Natural killer cell (primary cell): ENCODE data around the gene PATL1. TPM values are rescaled to one million over a fixed set of nuclear protein-coding genes. Genes with fewer than 3 reads are reported as not detected.
A peak's percentile ranks its signal among the peaks of the same experiment; 100 is the strongest.

Experiments
- ATAC-seq, 3 donors: fragments of 150-1000 bp in 2 of 3; fragments of 200-7000 bp in 1 of 3; cut with Tn5 transposase; 1 replicate in 1 of 3; 2 replicates in 2 of 3; pipeline ENCODE4 v1.10.0; 2021; ENCODE audit warnings: mild to moderate bottlenecking in 2 of 3, moderate library complexity in 2 of 3
- DNase-seq, 2 donors: peaks; one replicate each; pipeline versions ENCODE4 v3.0.0 to v3.0.0-alpha.2; 2013 to 2021; ENCODE audit warnings: mixed read lengths in 1 of 2
- H3K27ac ChIP-seq: one replicate; pipeline ENCODE4 v1.5.1; 2013; ENCODE audit warnings: mild to moderate bottlenecking, low read length
- H3K27me3 ChIP-seq: one replicate; pipeline ENCODE4 v1.6.1; 2013; ENCODE audit warnings: low read length; ENCODE audit not compliant: control insufficient read depth, insufficient read depth
- H3K36me3 ChIP-seq: one replicate; pipeline ENCODE4 v1.6.1; 2013; ENCODE audit warnings: low read length; ENCODE audit not compliant: control insufficient read depth, insufficient read depth
- H3K4me1 ChIP-seq: one replicate; pipeline ENCODE4 v1.6.1; 2013; ENCODE audit warnings: low read length; ENCODE audit not compliant: control insufficient read depth, insufficient read depth
- H3K4me3 ChIP-seq: one replicate; pipeline ENCODE4 v1.5.1; 2013; ENCODE audit warnings: low read length
- H3K9me3 ChIP-seq: one replicate; pipeline ENCODE4 v1.6.1; 2013; ENCODE audit warnings: low read length; ENCODE audit not compliant: control insufficient read depth, insufficient read depth
- H3K27ac Mint-ChIP-seq, 2 donors: one replicate each; pipeline ENCODE4 v1.8.0; 2022; ENCODE audit warnings: mild to moderate bottlenecking in 2 of 2, mixed read lengths in 2 of 2, moderate library complexity in 1 of 2
- H3K27me3 Mint-ChIP-seq, 2 donors: one replicate each; pipeline ENCODE4 v1.8.0; 2022; ENCODE audit warnings: low read depth in 2 of 2, mixed read lengths in 2 of 2
- H3K36me3 Mint-ChIP-seq: one replicate; pipeline ENCODE4 v1.8.0; 2022; ENCODE audit warnings: mixed read lengths
- H3K4me1 Mint-ChIP-seq, 2 donors: one replicate each; pipeline ENCODE4 v1.8.0; 2022; ENCODE audit warnings: mixed read lengths in 2 of 2
- H3K4me3 Mint-ChIP-seq: one replicate; pipeline ENCODE4 v1.8.0; 2022; ENCODE audit warnings: mild to moderate bottlenecking, moderate library complexity, mixed read lengths
- H3K9me3 Mint-ChIP-seq, 2 donors: one replicate each; pipeline ENCODE4 v1.8.0; 2022; ENCODE audit warnings: mixed read lengths in 2 of 2
- CTCF ChIP-seq: fragments of 200-600 bp; IDR thresholded peaks from one replicate; pipeline ENCODE4 v1.8.0; 2022; ENCODE audit warnings: antibody characterized with exemption
- WGBS: methylation state at CpG from one replicate; pipeline ENCODE4 v1.1.7; 2013; ENCODE audit warnings: missing lambda C conversion rate; ENCODE audit not compliant: insufficient coverage; 5-methylcytosine and 5-hydroxymethylcytosine counted together
- intact Hi-C: fragments of 100-400 bp; cut with micrococcal nuclease; formaldehyde crosslinking; loops from one replicate; pipeline ENCODE4 v1.14.2; 2022
- total RNA-seq, 4 donors: library from RNA; stranded (reverse); fragments of 120-200 nt in 1 of 4; gene quantifications; one replicate each; pipeline versions ENCODE4 v1.2.3 to v1.2.4, GENCODE V29; 2013 to 2022

PATL1 gene
- total RNA-seq, 3 donors from 2014 or later (not counting 1 experiment from before 2014, with no cell fraction given), result 56.8 to 69.4 (median 58.1) TPM

- Mint-ChIP-seq H3K36me3 (peaks cover 11% of the 10 kb centered on the region), H3K27ac (peak overlapping the region; percentile 3 to 47), H3K4me1 (peaks cover 15 to 23% of the 10 kb centered on the region in 2 donors), H3K4me3 (no peak overlapping the region), H3K9me3 (no peaks in the 10 kb centered on the region), H3K27me3 (no peaks in the 10 kb centered on the region)
- Histone ChIP-seq H3K36me3 (peaks cover 72% of the 10 kb centered on the region), H3K27me3 (no peaks in the 10 kb centered on the region), H3K4me1 (peaks cover 4% of the 10 kb centered on the region), H3K9me3 (no peaks in the 10 kb centered on the region), H3K27ac (no peak overlapping the region), H3K4me3 (no peak overlapping the region)
- TF ChIP-seq CTCF, result no peak
- intact Hi-C loops, result no loop called here
- ATAC-seq, result no peak
- WGBS, result 100% methylated on average over 1 of the region's 1 CpG
- no peak for DNase-seq
Measured at GRCh38 chr11:59660621-59661020, 8.2 kb downstream of the PATL1 start.

- 69% methylated on average over 2 of the region's 2 CpGs for WGBS
- H3K9me3 Mint-ChIP-seq, result no peaks in the 10 kb centered on the region
- peaks cover 16% of the 10 kb centered on the region for H3K36me3 Mint-ChIP-seq
- Histone ChIP-seq H3K27me3 (no peaks in the 10 kb centered on the region), H3K9me3 (no peaks in the 10 kb centered on the region), H3K27ac (no peak overlapping the region), H3K36me3 (peaks cover 72% of the 10 kb centered on the region), H3K4me3 (no peak overlapping the region), H3K4me1 (peaks cover 4% of the 10 kb centered on the region)
- intact Hi-C loops, result no loop called here
- H3K27me3 Mint-ChIP-seq, result no peaks in the 10 kb centered on the region
- H3K4me1 Mint-ChIP-seq, result peaks cover 15 to 18% of the 10 kb centered on the region in 2 donors
- H3K4me3 Mint-ChIP-seq, result no peak overlapping the region
- peak overlapping the region; percentile 3 to 47 for H3K27ac Mint-ChIP-seq
- ATAC-seq, result no peak
- DNase-seq, result no peak
- no peak for TF ChIP-seq CTCF
Measured at GRCh38 chr11:59659981-59660380, 8.9 kb downstream of the PATL1 start.

GRCh38 chr11:59658036-59658435, 10.8 kb downstream of the PATL1 start:
- no peak overlapping the region for H3K27ac ChIP-seq
- no peak for TF ChIP-seq CTCF
- ATAC-seq (no peak), DNase-seq (no peak)
- intact Hi-C loops, result no loop called here
- Mint-ChIP-seq H3K36me3 (peaks cover 28% of the 10 kb centered on the region), H3K4me3 (no peak overlapping the region), H3K4me1 (peaks cover 13 to 15% of the 10 kb centered on the region in 2 donors), H3K27me3 (no peaks in the 10 kb centered on the region), H3K27ac (no peak overlapping the region), H3K9me3 (no peaks in the 10 kb centered on the region)
- H3K27me3 ChIP-seq, result no peaks in the 10 kb centered on the region
- peaks cover 70% of the 10 kb centered on the region for H3K36me3 ChIP-seq
- H3K4me1 ChIP-seq, result peaks cover 4% of the 10 kb centered on the region
- no peaks in the 10 kb centered on the region for H3K9me3 ChIP-seq
- WGBS, result 93% methylated on average over 4 of the region's 5 CpGs
- no peak overlapping the region for H3K4me3 ChIP-seq

- Histone ChIP-seq H3K27me3 (no peaks in the 10 kb centered on the region), H3K27ac (no peak overlapping the region), H3K4me1 (no peaks in the 10 kb centered on the region), H3K36me3 (peaks cover 87% of the 10 kb centered on the region), H3K9me3 (no peaks in the 10 kb centered on the region), H3K4me3 (no peak overlapping the region)
- peaks cover under 1% of the 10 kb centered on the region in 2 donors for H3K4me1 Mint-ChIP-seq
- 98% methylated on average over 4 of the region's 4 CpGs for WGBS
- no peak overlapping the region for H3K4me3 Mint-ChIP-seq
- DNase-seq (no peak), ATAC-seq (no peak)
- H3K36me3 Mint-ChIP-seq, result peaks cover 53% of the 10 kb centered on the region
- intact Hi-C loops, result no loop called here
- no peaks in the 10 kb centered on the region for H3K9me3 Mint-ChIP-seq
- no peak overlapping the region for H3K27ac Mint-ChIP-seq
- H3K27me3 Mint-ChIP-seq, result no peaks in the 10 kb centered on the region
- no peak for TF ChIP-seq CTCF
Measured at GRCh38 chr11:59654893-59655292, 13.9 kb downstream of the PATL1 start.
